PC-9 (cell line): ENCODE results near the gene SLC25A10. TPM values are rescaled to one million over a fixed set of nuclear protein-coding genes. Genes with fewer than 3 reads are reported as not detected.

ENCODE experiments used
- BruUV-seq: library from RNA; stranded (reverse); fragments of 400-500 nt; replicated peaks from 2 replicates; lab custom pipeline; 2021; lab: Mats Ljungman, UMichigan
- CTCF ChIA-PET: fragments of 300-600 bp; sonication (Branson Sonifier 250); formaldehyde crosslinking; loops from one replicate; lab custom pipeline; 2022; ENCODE audit warnings: antibody characterized with exemption; lab: Charles Lee
- POLR2A ChIA-PET: fragments of 300-600 bp; sonication (Branson Sonifier 250); formaldehyde crosslinking; loops from one replicate; lab custom pipeline; 2022; ENCODE audit warnings: antibody characterized with exemption; ENCODE audit not compliant: unreplicated experiment; lab: Charles Lee
- DNase-seq, 2 experiments: peaks; one replicate each; pipeline versions ENCODE4 v3.0.0 to v3.0.0-alpha.2; 2015 to 2022; ENCODE audit warnings: mixed read lengths in 1 of 2
- H2AFZ ChIP-seq: fragments of 200-600 bp; sonication (generic); 2 replicates; pipeline ENCODE4 v1.8.1; 2017; ENCODE audit warnings: antibody characterized with exemption
- H3F3A ChIP-seq: fragments of 200-600 bp; sonication (generic); 2 replicates; pipeline ENCODE4 v1.8.1; 2017; ENCODE audit warnings: antibody characterized with exemption, mild to moderate bottlenecking, low read depth; ENCODE audit not compliant: insufficient read depth
- H3K27ac ChIP-seq: fragments of 200-600 bp; sonication (generic); 2 replicates; pipeline ENCODE4 v1.6.1; 2016; ENCODE audit warnings: mixed run types
- H3K27me3 ChIP-seq: fragments of 200-600 bp; sonication (generic); 2 replicates; pipeline ENCODE4 v1.6.1; 2016; ENCODE audit warnings: low read depth, mixed run types; ENCODE audit not compliant: insufficient read depth
- H3K36me3 ChIP-seq: fragments of 200-600 bp; sonication (generic); 2 replicates; pipeline ENCODE4 v1.6.1; 2016; ENCODE audit warnings: low read depth, mixed run types
- H3K4me1 ChIP-seq: fragments of 200-600 bp; sonication (generic); replicated peaks from 2 replicates; pipeline ENCODE4 v1.6.1; 2016; ENCODE audit warnings: mixed run types; ENCODE audit not compliant: insufficient read depth
- H3K4me2 ChIP-seq: fragments of 200-600 bp; sonication (generic); 2 replicates; pipeline ENCODE4 v1.6.1; 2017; ENCODE audit warnings: mixed run types
- H3K4me3 ChIP-seq: fragments of 200-600 bp; sonication (generic); 2 replicates; pipeline ENCODE4 v1.6.1; 2016; ENCODE audit warnings: mixed run types
- H3K79me2 ChIP-seq: fragments of 200-600 bp; sonication (generic); 2 replicates; pipeline ENCODE4 v1.6.1; 2017; ENCODE audit warnings: low read depth, mixed run types
- H3K9me2 ChIP-seq: fragments of 200-600 bp; sonication (generic); 2 replicates; pipeline ENCODE4 v1.8.1; 2017; ENCODE audit warnings: mild to moderate bottlenecking; ENCODE audit not compliant: insufficient read depth
- H3K9me3 ChIP-seq: fragments of 200-600 bp; sonication (generic); 2 replicates; pipeline ENCODE4 v1.8.1; 2016; ENCODE audit warnings: low read depth; ENCODE audit not compliant: insufficient read depth
- H4K20me1 ChIP-seq: fragments of 200-600 bp; sonication (generic); 2 replicates; pipeline ENCODE4 v1.8.1; 2017; ENCODE audit not compliant: insufficient read depth
- EZH2 ChIP-seq: fragments of 200-600 bp; sonication (generic); IDR thresholded peaks from 2 replicates; pipeline ENCODE4 v1.8.0; 2017; ENCODE audit warnings: antibody characterized with exemption, low read depth
- intact Hi-C: fragments of 100-400 bp; cut with micrococcal nuclease; formaldehyde crosslinking; loops from one replicate; pipeline ENCODE4 v1.10.0; 2022; ENCODE audit not compliant: unreplicated experiment
- total RNA-seq: library from RNA; stranded (reverse); gene quantifications from 2 replicates; pipeline ENCODE4 v1.2.3, GENCODE V29; 2021
- TF ChIP-seq, protein P1 (sequence below): fragments of 200-600 bp; sonication (generic); conservative IDR thresholded peaks from 2 replicates; pipeline ENCODE4 v1.6.1; 2017; ENCODE audit warnings: mixed run types, antibody characterized with exemption, mild to moderate bottlenecking, moderate library complexity

Gene SLC25A10
- total RNA-seq, 1 experiment from 2014 or later, result 86.5 TPM

DNA sequence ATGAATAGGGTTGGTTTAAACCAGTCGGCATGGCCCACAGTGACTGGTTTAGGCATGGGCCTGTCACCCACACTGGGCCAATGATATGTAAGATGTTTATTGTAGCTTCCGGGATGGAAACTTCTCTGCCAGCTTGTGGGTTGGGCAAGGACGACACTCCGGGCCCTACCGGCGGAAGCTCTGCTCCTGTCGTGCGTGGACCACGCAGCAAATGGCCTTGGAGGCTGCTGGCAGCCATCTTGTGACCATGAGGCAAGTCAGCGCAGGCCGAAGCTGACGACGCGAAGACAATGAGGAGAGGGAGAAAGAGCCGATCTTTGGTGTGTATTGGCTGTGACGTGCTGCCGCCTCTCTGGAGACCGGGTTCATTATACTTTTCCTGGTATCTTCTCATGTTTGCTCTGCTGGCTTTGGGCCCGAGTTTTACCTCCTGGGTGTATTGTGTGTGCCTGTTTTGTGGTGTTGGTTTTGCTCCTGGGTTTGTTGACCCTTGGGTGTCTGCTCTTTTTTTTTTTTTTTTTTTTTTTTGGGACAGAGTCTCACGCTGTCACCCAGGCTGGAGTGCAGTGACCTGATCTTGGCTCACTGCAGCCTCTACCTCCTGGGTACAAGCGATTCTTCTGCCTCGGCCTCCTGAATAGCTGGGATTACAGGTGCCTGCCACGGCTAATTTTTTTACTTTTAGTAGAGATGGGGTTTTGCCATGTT is 15.4 kb downstream of the SLC25A10 start:
- intact Hi-C loops, result no loop called here
- TF ChIP-seq, protein P1, sequence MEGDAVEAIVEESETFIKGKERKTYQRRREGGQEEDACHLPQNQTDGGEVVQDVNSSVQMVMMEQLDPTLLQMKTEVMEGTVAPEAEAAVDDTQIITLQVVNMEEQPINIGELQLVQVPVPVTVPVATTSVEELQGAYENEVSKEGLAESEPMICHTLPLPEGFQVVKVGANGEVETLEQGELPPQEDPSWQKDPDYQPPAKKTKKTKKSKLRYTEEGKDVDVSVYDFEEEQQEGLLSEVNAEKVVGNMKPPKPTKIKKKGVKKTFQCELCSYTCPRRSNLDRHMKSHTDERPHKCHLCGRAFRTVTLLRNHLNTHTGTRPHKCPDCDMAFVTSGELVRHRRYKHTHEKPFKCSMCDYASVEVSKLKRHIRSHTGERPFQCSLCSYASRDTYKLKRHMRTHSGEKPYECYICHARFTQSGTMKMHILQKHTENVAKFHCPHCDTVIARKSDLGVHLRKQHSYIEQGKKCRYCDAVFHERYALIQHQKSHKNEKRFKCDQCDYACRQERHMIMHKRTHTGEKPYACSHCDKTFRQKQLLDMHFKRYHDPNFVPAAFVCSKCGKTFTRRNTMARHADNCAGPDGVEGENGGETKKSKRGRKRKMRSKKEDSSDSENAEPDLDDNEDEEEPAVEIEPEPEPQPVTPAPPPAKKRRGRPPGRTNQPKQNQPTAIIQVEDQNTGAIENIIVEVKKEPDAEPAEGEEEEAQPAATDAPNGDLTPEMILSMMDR, result no peak
- no peak for TF ChIP-seq EZH2
- Histone ChIP-seq H2AFZ (no peak overlapping the region), H3K9me3 (no peaks in the 10 kb centered on the region), H3K27me3 (no peaks in the 10 kb centered on the region), H3K79me2 (no peaks in the 10 kb centered on the region), H4K20me1 (no peaks in the 10 kb centered on the region), H3K4me2 (no peak overlapping the region), H3F3A (peaks cover 12% of the 10 kb centered on the region; the same call in 1 of the 2 replicates), H3K36me3 (no peaks in the 10 kb centered on the region), H3K4me1 (peaks cover 23% of the 10 kb centered on the region), H3K27ac (no peak overlapping the region), H3K4me3 (no peak overlapping the region), H3K9me2 (no peaks in the 10 kb centered on the region)
- ChIA-PET CTCF (no interaction called here), POLR2A (interaction anchor here (0.6 kb wide), 1 partner anchor 296 kb away, joined by 3 read pairs; the partner anchor contains the start of gene LRRC45)
- no TSS peak for BruUV-seq
- DNase-seq, result no peak

DNA sequence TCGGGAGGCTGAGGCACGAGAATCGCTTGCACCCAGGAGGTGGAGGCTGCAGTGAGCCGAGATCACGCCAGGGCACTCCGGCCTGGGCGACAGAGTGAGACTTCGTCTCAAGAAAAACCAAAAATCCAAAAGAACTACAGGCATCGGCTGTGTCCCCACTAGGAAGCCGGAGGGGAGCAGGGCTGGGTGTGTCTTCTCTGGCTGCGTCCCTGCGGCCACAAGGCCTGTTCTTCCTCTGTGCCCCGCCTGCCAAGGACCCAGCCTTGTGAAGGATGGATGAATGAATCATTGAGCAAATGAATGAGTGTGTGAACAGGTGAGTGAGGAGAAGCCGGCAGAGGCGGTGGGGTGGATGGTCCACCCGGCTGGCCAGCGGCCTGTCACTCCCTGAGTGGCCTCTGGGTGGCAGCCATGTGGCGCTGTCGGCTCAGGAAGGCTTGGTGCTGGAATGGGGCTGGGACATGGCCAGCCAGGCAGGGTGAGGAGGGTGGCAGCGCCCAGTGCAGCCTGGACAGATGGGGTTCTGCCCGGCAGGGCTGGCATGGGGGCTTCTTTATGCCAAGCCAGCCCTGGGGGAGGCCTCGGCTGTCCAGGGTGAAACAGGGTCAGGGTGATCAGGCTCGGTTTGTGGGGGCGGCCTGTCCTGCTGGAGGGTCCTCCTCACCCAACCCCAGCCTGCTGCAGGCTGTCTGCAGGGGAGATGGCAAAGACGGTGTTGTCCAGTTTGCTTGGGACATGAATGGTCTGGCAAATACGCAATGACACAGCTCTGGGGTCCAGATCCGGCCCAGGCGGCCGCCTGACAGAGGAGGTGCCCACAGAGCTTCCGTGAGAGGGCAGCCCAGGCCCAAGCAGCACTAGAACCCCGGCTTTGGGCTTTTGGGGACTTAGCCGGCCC is 21.7 kb downstream of the SLC25A10 start:
- CTCF ChIA-PET, result interaction anchor here (0.6 kb wide), 1 partner anchor 130 kb away, joined by 3 read pairs; no protein-coding TSS in a partner anchor

More for the DNA sequence above, 21.7 kb downstream of the SLC25A10 start:
- Histone ChIP-seq H2AFZ (no peak overlapping the region), H4K20me1 (no peaks in the 10 kb centered on the region), H3K27me3 (no peaks in the 10 kb centered on the region), H3K9me3 (no peaks in the 10 kb centered on the region), H3K4me2 (peak overlapping the region; percentile 34; the same call in 1 of the 2 replicates), H3K27ac (no peak overlapping the region), H3K9me2 (no peaks in the 10 kb centered on the region), H3K79me2 (no peaks in the 10 kb centered on the region), H3K36me3 (no peaks in the 10 kb centered on the region), H3F3A (no peaks in the 10 kb centered on the region), H3K4me3 (no peak overlapping the region), H3K4me1 (no peaks in the 10 kb centered on the region)
- POLR2A ChIA-PET, result interaction anchor here (0.6 kb wide), 1 partner anchor 50 kb away, joined by 3 read pairs; the partner anchor contains the start of genes ARL16 and HGS
- TF ChIP-seq EZH2, result no peak
- TF ChIP-seq, protein P1, result peak; percentile 81
- peak; percentile 55 to 92 for DNase-seq
- intact Hi-C loops, result no loop called here
- no TSS peak for BruUV-seq
